H1 (cell line): ENCODE measurements around the gene SMIM35. TPM values are rescaled to one million over a fixed set of nuclear protein-coding genes. Genes with fewer than 3 reads are reported as not detected.

Experiments
- CTCF ChIA-PET: fragments of 300-600 bp; sonication (Branson Sonifier 250); formaldehyde crosslinking; loops from one replicate; lab custom pipeline; 2021; ENCODE audit not compliant: partially characterized antibody; lab: Charles Lee
- POLR2A ChIA-PET: fragments of 300-600 bp; sonication (Branson Sonifier 250); formaldehyde crosslinking; loops from one replicate; lab custom pipeline; 2021; ENCODE audit warnings: inconsistent platforms; ENCODE audit not compliant: partially characterized antibody; lab: Charles Lee
- DNase-seq, 2 experiments: peaks; one replicate each; pipeline versions ENCODE4 v3.0.0 to v3.0.0-alpha.2; 2010 to 2022; ENCODE audit warnings: low spot score in 2 of 2, low read depth in 1 of 2, mixed read lengths in 1 of 2
- FAIRE-seq: peaks from 2 replicates; lab custom pipeline; 2011; peaks lifted over from hg19 to GRCh38; lab: Jason Lieb, UNC
- H2AFZ ChIP-seq: 2 replicates; pipeline ENCODE4 v1.8.1; 2012; ENCODE audit warnings: low read length, inconsistent platforms
- H2AK5ac ChIP-seq: 2 replicates; pipeline ENCODE4 v1.6.1; 2013; ENCODE audit warnings: low read depth, low read length
- H2BK120ac ChIP-seq: replicated peaks from 2 replicates; pipeline ENCODE3; 2013; ENCODE audit warnings: low read depth, low read length, inconsistent platforms
- H2BK12ac ChIP-seq: 2 replicates; pipeline ENCODE4 v1.6.1; 2013; ENCODE audit warnings: low read depth, low read length
- H2BK15ac ChIP-seq: 2 replicates; pipeline ENCODE4 v1.6.1; 2013; ENCODE audit warnings: low read length
- H2BK20ac ChIP-seq: 2 replicates; pipeline ENCODE4 v1.6.1; 2013; ENCODE audit warnings: low read length
- H2BK5ac ChIP-seq: 2 replicates; pipeline ENCODE4 v1.6.1; 2013; ENCODE audit warnings: low read depth, low read length
- H3K14ac ChIP-seq: 2 replicates; pipeline ENCODE4 v1.6.1; 2013; ENCODE audit warnings: inconsistent platforms; ENCODE audit not compliant: insufficient read length
- H3K18ac ChIP-seq: 2 replicates; pipeline ENCODE4 v1.6.1; 2013; ENCODE audit warnings: low read length; ENCODE audit errors: extremely low read depth
- H3K23ac ChIP-seq: 2 replicates; pipeline ENCODE4 v1.6.1; 2013; ENCODE audit warnings: inconsistent platforms; ENCODE audit not compliant: insufficient read length
- H3K23me2 ChIP-seq: 2 replicates; pipeline ENCODE4 v1.6.1; 2013; ENCODE audit warnings: low read depth, low read length
- H3K27ac ChIP-seq: 2 replicates; pipeline ENCODE4 v1.6.1; 2011; ENCODE audit warnings: low read depth, low read length, inconsistent platforms
- H3K27me3 ChIP-seq, 4 experiments: replicated peaks in 1 of 4; 1 replicate in 1 of 4; 2 replicates in 3 of 4; pipeline versions ENCODE4 v1.6.1 to v1.8.1; 2011 to 2013; ENCODE audit warnings: low read length in 3 of 4, mild to moderate bottlenecking in 3 of 4, inconsistent platforms in 2 of 4, mixed read lengths in 2 of 4, moderate library complexity in 1 of 4; ENCODE audit not compliant: control insufficient read depth in 3 of 4, insufficient read depth in 3 of 4; ENCODE audit errors: extremely low read depth in 1 of 4
- H3K36me3 ChIP-seq, 4 experiments: 2 replicates each; pipeline versions ENCODE4 v1.6.1 to v1.8.1; 2011 to 2013; ENCODE audit warnings: mild to moderate bottlenecking in 4 of 4, low read length in 3 of 4, moderate library complexity in 2 of 4, control low read depth in 1 of 4, inconsistent platforms in 1 of 4; ENCODE audit not compliant: insufficient read depth in 4 of 4, control insufficient read depth in 2 of 4
- H3K4ac ChIP-seq: replicated peaks from 2 replicates; pipeline ENCODE3; 2013; ENCODE audit warnings: low read length, low read depth, mixed read lengths, inconsistent platforms; ENCODE audit not compliant: insufficient read length
- H3K4me1 ChIP-seq, 4 experiments: replicated peaks in 1 of 4; 1 replicate in 1 of 4; 2 replicates in 3 of 4; pipeline versions ENCODE4 v1.6.1 to v1.8.1; 2011 to 2013; ENCODE audit warnings: low read length in 3 of 4, inconsistent platforms in 2 of 4, mixed read lengths in 1 of 4; ENCODE audit not compliant: insufficient read depth in 4 of 4, control insufficient read depth in 3 of 4
- H3K4me2 ChIP-seq, 2 experiments: 2 replicates each; pipeline versions ENCODE4 v1.6.1 to v1.8.1; 2011 to 2013; ENCODE audit warnings: low read depth in 2 of 2, low read length in 2 of 2, control low read depth in 1 of 2, inconsistent platforms in 1 of 2, mild to moderate bottlenecking in 1 of 2; ENCODE audit not compliant: insufficient read depth in 1 of 2
- H3K4me3 ChIP-seq, 4 experiments: fragments of 200-600, 300-600 bp in 1 of 4; sonication (generic), shearing (Covaris generic), sonication (Bioruptor Twin) in 1 of 4; 2 replicates each; pipeline versions ENCODE4 v1.5.1 to v1.8.1; 2011 to 2016; ENCODE audit warnings: low read length in 4 of 4, low read depth in 3 of 4, control low read depth in 2 of 4, inconsistent platforms in 2 of 4, mild to moderate bottlenecking in 2 of 4, mixed read lengths in 1 of 4, moderate library complexity in 1 of 4; ENCODE audit not compliant: insufficient read depth in 2 of 4; ENCODE audit errors: extremely low read depth in 1 of 4
- H3K56ac ChIP-seq: replicated peaks from 2 replicates; pipeline ENCODE3; 2013; ENCODE audit warnings: low read depth, mild to moderate bottlenecking, mixed read lengths, low read length, inconsistent platforms; ENCODE audit not compliant: insufficient read length
- H3K79me1 ChIP-seq: 2 replicates; pipeline ENCODE4 v1.6.1; 2013; ENCODE audit warnings: low read depth, low read length, control low read depth
- H3K79me2 ChIP-seq, 2 experiments: 2 replicates each; pipeline versions ENCODE4 v1.6.1 to v1.8.1; 2012 to 2013; ENCODE audit warnings: low read length in 2 of 2, mild to moderate bottlenecking in 2 of 2, inconsistent platforms in 1 of 2; ENCODE audit not compliant: insufficient read depth in 2 of 2, control insufficient read depth in 1 of 2
- H3K9ac ChIP-seq, 4 experiments: replicated peaks in 1 of 4; 1 replicate in 1 of 4; 2 replicates in 3 of 4; pipeline versions ENCODE4 v1.6.1 to v1.8.1; 2011 to 2013; ENCODE audit warnings: low read depth in 3 of 4, low read length in 3 of 4, control low read depth in 2 of 4, mild to moderate bottlenecking in 2 of 4, moderate library complexity in 2 of 4, inconsistent platforms in 1 of 4; ENCODE audit errors: extremely low read depth in 1 of 4
- H3K9me3 ChIP-seq, 2 experiments: 2 replicates each; pipeline versions ENCODE4 v1.6.1 to v1.8.1; 2012 to 2013; ENCODE audit warnings: mild to moderate bottlenecking in 2 of 2, moderate library complexity in 2 of 2, control low read depth in 1 of 2, inconsistent platforms in 1 of 2, low read depth in 1 of 2, low read length in 1 of 2, mixed read lengths in 1 of 2; ENCODE audit not compliant: insufficient read depth in 2 of 2
- H4K20me1 ChIP-seq, 2 experiments: replicated peaks in 1 of 2; 2 replicates each; pipeline versions ENCODE3 to v1.8.1; 2011 to 2013; ENCODE audit warnings: inconsistent platforms in 2 of 2, low read length in 2 of 2, mild to moderate bottlenecking in 1 of 2; ENCODE audit not compliant: insufficient read depth in 2 of 2, control insufficient read depth in 1 of 2
- H4K5ac ChIP-seq: 2 replicates; pipeline ENCODE4 v1.6.1; 2013; ENCODE audit warnings: low read length, low read depth, mixed read lengths, inconsistent platforms; ENCODE audit not compliant: insufficient read length
- H4K8ac ChIP-seq: 2 replicates; pipeline ENCODE4 v1.8.0; 2013; ENCODE audit warnings: mild to moderate bottlenecking, moderate library complexity, low read length, inconsistent platforms; ENCODE audit not compliant: insufficient read depth; ENCODE audit errors: extremely low read depth
- H4K91ac ChIP-seq: replicated peaks from 2 replicates; pipeline ENCODE3; 2013; ENCODE audit warnings: low read length, mixed read lengths, inconsistent platforms; ENCODE audit not compliant: insufficient read length
- BCL11A ChIP-seq, 2 experiments: IDR thresholded peaks; one replicate each; pipeline ENCODE4 v1.6.1; 2011; ENCODE audit warnings: low read depth in 2 of 2, low read length in 2 of 2, mild to moderate bottlenecking in 2 of 2
- CBX5 ChIP-seq: fragments of 300-800, 300-1000 bp; sonication (generic); IDR thresholded peaks from 2 replicates; pipeline ENCODE4 v1.7.1; 2016; ENCODE audit warnings: antibody characterized with exemption, low read length, low read depth
- CBX8 ChIP-seq: fragments of 300-800, 300-1000 bp; sonication (generic); IDR thresholded peaks from 2 replicates; pipeline ENCODE4 v1.7.1; 2016; ENCODE audit warnings: low read depth, low read length, borderline replicate concordance
- CTBP2 ChIP-seq: IDR thresholded peaks from 2 replicates; pipeline ENCODE4 v1.7.0; 2011; ENCODE audit warnings: borderline replicate concordance, mild to moderate bottlenecking, moderate library complexity, mixed read lengths, low read length; ENCODE audit not compliant: insufficient read depth, insufficient read length
- EGR1 ChIP-seq: IDR thresholded peaks from 2 replicates; pipeline ENCODE4 v1.6.1; 2011; ENCODE audit warnings: low read depth, low read length, borderline replicate concordance
- EZH2 ChIP-seq: fragments of 200-600 bp; sonication (generic); IDR thresholded peaks from 2 replicates; pipeline ENCODE4 v1.7.1; 2012; ENCODE audit warnings: low read depth, mild to moderate bottlenecking, moderate library complexity, low read length, inconsistent platforms; ENCODE audit not compliant: severe bottlenecking
- KDM5A ChIP-seq: fragments of 200-600 bp; IDR thresholded peaks from 2 replicates; pipeline ENCODE4 v1.7.1; 2012; ENCODE audit warnings: mild to moderate bottlenecking, low read length, inconsistent platforms, mixed read lengths
- POU5F1 ChIP-seq: IDR thresholded peaks from 2 replicates; pipeline ENCODE4 v1.6.1; 2011; ENCODE audit warnings: low read depth, mild to moderate bottlenecking, low read length, moderate library complexity
- RBBP5 ChIP-seq: IDR thresholded peaks from 2 replicates; pipeline ENCODE4 v1.7.1; 2012; ENCODE audit warnings: low read depth, mild to moderate bottlenecking, inconsistent platforms, low read length, moderate library complexity, borderline replicate concordance
- RFX5 ChIP-seq: IDR thresholded peaks from 2 replicates; pipeline ENCODE4 v1.6.1; 2011; ENCODE audit warnings: low read depth, low read length, improper control_type of control experiment, borderline replicate concordance
- SIX5 ChIP-seq: IDR thresholded peaks from 2 replicates; pipeline ENCODE4 v1.6.1; 2011; ENCODE audit warnings: mild to moderate bottlenecking, low read depth, low read length
- TCF12 ChIP-seq: IDR thresholded peaks from 2 replicates; pipeline ENCODE4 v1.6.1; 2011; ENCODE audit warnings: low read depth, mild to moderate bottlenecking, low read length
- YY1 ChIP-seq: IDR thresholded peaks from 2 replicates; pipeline ENCODE4 v1.6.1; 2011; ENCODE audit warnings: low read depth, mild to moderate bottlenecking, low read length
- WGBS, 2 experiments: shearing (Covaris generic) in 1 of 2; methylation state at CpG; one replicate each; pipeline versions ENCODE4 v1.1.6 to v1.1.7; 2013 to 2015; ENCODE audit warnings: low lambda C conversion rate in 2 of 2, mixed read lengths in 2 of 2, inconsistent platforms in 1 of 2, low coverage in 1 of 2, missing lambda C conversion rate in 1 of 2; ENCODE audit not compliant: insufficient replicate concordance in 2 of 2, insufficient coverage in 1 of 2, insufficient read length in 1 of 2; ENCODE audit errors: extremely low coverage in 1 of 2, missing lambda C conversion rate in 1 of 2; 5-methylcytosine and 5-hydroxymethylcytosine counted together
- polyA plus RNA-seq, 7 experiments: library from polyadenylated mRNA; depleted of rRNA in 3 of 7; stranded (reverse) in 5 of 7; unstranded in 2 of 7; fragments of >200 nt in 5 of 7; fragments of 200-250 nt in 2 of 7; gene quantifications; 1 replicate in 5 of 7; 2 replicates in 1 of 7; 4 replicates in 1 of 7; pipeline versions ENCODE4 v1.2.1 to v1.2.3, GENCODE V29; 2011 to 2013; ENCODE audit warnings: missing spikeins in 2 of 7, mixed read lengths in 2 of 7
- total RNA-seq: library from RNA; stranded (reverse); fragmentation: NEBNext Ultra II Directional; extraction: Animal tissue kit (Norgen Biotek cat#: 25700); gene quantifications from 2 replicates; pipeline ENCODE4 v1.2.1, GENCODE V29; 2021

Gene SMIM35
- total and polyA plus RNA-seq, 2 of the 8 experiments (the other 6 are each of a cell fraction or from before 2014, with no cell fraction given), result not detected

DNA sequence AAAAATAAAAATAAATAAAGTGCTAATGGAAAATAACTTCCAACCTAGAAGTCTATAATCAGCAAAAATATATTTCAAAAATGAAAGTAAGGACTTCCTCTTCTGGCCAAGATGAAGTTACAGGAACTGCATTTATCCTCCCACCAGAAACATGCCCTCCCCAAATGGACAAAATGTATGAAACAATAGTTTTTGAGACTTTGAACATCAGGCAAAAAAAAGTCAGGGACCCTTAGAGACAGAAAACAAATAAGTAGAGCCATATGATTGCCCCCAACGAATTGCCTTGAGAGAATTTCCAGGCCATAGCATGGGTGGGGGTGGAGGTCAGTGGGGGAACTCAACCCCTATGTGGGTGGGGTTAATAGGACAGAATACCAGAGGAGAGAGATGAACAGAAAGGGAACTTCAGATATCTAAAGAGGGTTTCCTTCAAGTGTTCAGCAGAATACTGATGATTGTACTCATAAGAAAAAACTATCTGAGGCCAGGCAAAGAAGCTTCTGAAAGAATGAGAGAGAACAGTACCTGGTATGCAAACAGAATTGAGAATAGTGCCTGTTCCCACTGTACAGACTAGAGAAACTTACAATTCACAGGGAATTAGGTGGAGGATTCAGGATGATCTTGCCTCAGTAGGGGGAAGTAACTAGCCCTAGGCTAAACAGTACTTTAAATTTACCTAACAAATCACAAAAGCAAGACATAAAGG is 127.2 kb downstream of the SMIM35 start:
- Histone ChIP-seq H3K4me3 (no peak overlapping the region), H2BK20ac (no peak overlapping the region), H3K4ac (no peak overlapping the region), H4K5ac (no peak overlapping the region), H4K91ac (no peak overlapping the region), H2BK12ac (no peak overlapping the region), H2AK5ac (no peak overlapping the region), H4K8ac (no peak overlapping the region), H2BK120ac (no peak overlapping the region), H2BK15ac (no peak overlapping the region), H3K9ac (no peak overlapping the region), H2BK5ac (no peak overlapping the region), H3K18ac (no peak overlapping the region), H3K9me3 (no peaks in the 10 kb centered on the region), H3K36me3 (no peaks in the 10 kb centered on the region), H3K79me1 (no peaks in the 10 kb centered on the region), H3K23ac (no peak overlapping the region), H3K4me1 (no peaks in the 10 kb centered on the region), H3K23me2 (no peaks in the 10 kb centered on the region), H3K79me2 (no peaks in the 10 kb centered on the region), H3K27ac (no peak overlapping the region), H3K56ac (no peak overlapping the region), H2AFZ (no peak overlapping the region), H3K4me2 (no peak overlapping the region), H4K20me1 (no peaks in the 10 kb centered on the region), H3K14ac (no peak overlapping the region), H3K27me3 (no peaks in the 10 kb centered on the region)
- CTCF ChIA-PET, result interaction anchor here (1.3 to 2.2 kb wide), 6 partner anchors 9 to 144 kb away, joined by 3 to 9 read pairs (median 6); no protein-coding TSS in a partner anchor
- no peak for DNase-seq
- FAIRE-seq, result no peak
- POLR2A ChIA-PET, result no interaction called here
- 85% methylated on average over 1 of the region's 1 CpG; no CpG with 5 or more reads in 1 of the 2 experiments for WGBS, 2 experiments
- TF ChIP-seq BCL11A (IDR thresholded peaks at IDR 0.05; ENCODE audit: low read depth in 2 of 2, low read length in 2 of 2) (no peak), CBX5 (no peak), SIX5 (no peak), KDM5A (no peak), CTBP2 (no peak), EGR1 (no peak), YY1 (no peak), CBX8 (no peak), RBBP5 (no peak), RFX5 (no peak), TCF12 (no peak), POU5F1 (no peak), EZH2 (no peak)
